Endodermal cell (in vitro differentiated cells): ENCODE results near the gene KCTD20. TPM values are rescaled to one million over a fixed set of nuclear protein-coding genes. Genes with fewer than 3 reads are reported as not detected.

ENCODE experiments used
- DNase-seq: peaks from one replicate; pipeline ENCODE4 v3.0.0-alpha.2; 2017
- H3K27ac ChIP-seq: 2 replicates; pipeline ENCODE4 v1.5.1; 2013; ENCODE audit warnings: mild to moderate bottlenecking, low read depth, low read length, moderate library complexity
- H3K27me3 ChIP-seq: 2 replicates; pipeline ENCODE4 v1.6.1; 2013; ENCODE audit warnings: mild to moderate bottlenecking, low read length, moderate library complexity; ENCODE audit not compliant: insufficient read depth, control insufficient read depth, poor library complexity, severe bottlenecking
- H3K36me3 ChIP-seq: 2 replicates; pipeline ENCODE4 v1.7.0; 2013; ENCODE audit warnings: mild to moderate bottlenecking, low read length, moderate library complexity; ENCODE audit not compliant: control insufficient read depth, insufficient read depth
- H3K4me1 ChIP-seq: one replicate; pipeline ENCODE4 v1.7.0; 2013; ENCODE audit warnings: low read length; ENCODE audit not compliant: control insufficient read depth, insufficient read depth
- H3K4me3 ChIP-seq: 2 replicates; pipeline ENCODE4 v1.5.1; 2013; ENCODE audit warnings: mild to moderate bottlenecking, low read length, moderate library complexity
- H3K9ac ChIP-seq: 2 replicates; pipeline ENCODE4 v1.6.1; 2013; ENCODE audit warnings: mild to moderate bottlenecking, low read length, moderate library complexity; ENCODE audit not compliant: poor library complexity, severe bottlenecking; ENCODE audit errors: extremely low read depth
- H3K9me3 ChIP-seq: 2 replicates; pipeline ENCODE4 v1.6.1; 2013; ENCODE audit warnings: mild to moderate bottlenecking, low read length, moderate library complexity; ENCODE audit not compliant: control insufficient read depth
- H3K27ac Mint-ChIP-seq: 2 replicates; pipeline ENCODE4 v1.8.0; 2020; ENCODE audit warnings: mixed read lengths
- H3K27me3 Mint-ChIP-seq: 2 replicates; pipeline ENCODE4 v1.8.0; 2021; ENCODE audit warnings: mild to moderate bottlenecking, mixed read lengths; ENCODE audit not compliant: insufficient read depth
- H3K36me3 Mint-ChIP-seq: 2 replicates; pipeline ENCODE4 v1.8.0; 2020; ENCODE audit warnings: low read depth, mixed read lengths
- H3K4me1 Mint-ChIP-seq: 2 replicates; pipeline ENCODE4 v1.8.0; 2020; ENCODE audit warnings: mixed read lengths
- H3K4me3 Mint-ChIP-seq: 2 replicates; pipeline ENCODE4 v1.8.0; 2020; ENCODE audit warnings: mild to moderate bottlenecking, moderate library complexity, mixed read lengths
- H3K9me3 Mint-ChIP-seq: 2 replicates; pipeline ENCODE4 v1.8.0; 2020; ENCODE audit warnings: mild to moderate bottlenecking, mixed read lengths
- CTCF ChIP-seq: fragments of 200-600 bp; sonication (generic); conservative IDR thresholded peaks from 2 replicates; pipeline ENCODE4 v1.5.0; 2021; ENCODE audit warnings: antibody characterized with exemption, mild to moderate bottlenecking
- WGBS, 2 experiments: methylation state at CpG; one replicate each; pipeline versions ENCODE4 v1.1.5 to v1.1.7; 2013; ENCODE audit warnings: missing lambda C conversion rate in 2 of 2, mixed read lengths in 1 of 2; ENCODE audit not compliant: insufficient coverage in 1 of 2, insufficient read length in 1 of 2; 5-methylcytosine and 5-hydroxymethylcytosine counted together
- total RNA-seq, 2 donors: library from RNA; stranded (reverse); fragmentation: NEBNext Ultra II Directional in 1 of 2; extraction: Animal tissue kit (Norgen Biotek cat#: 25700) in 1 of 2; gene quantifications; 2 replicates in 1 of 2; 3 replicates in 1 of 2; pipeline ENCODE4 v1.2.1, GENCODE V29; 2021

KCTD20 gene
- total RNA-seq, 2 donors from 2014 or later: 20.5 to 29.0 TPM

GRCh38 chr6:36428911-36429310 is 13.9 kb upstream of the KCTD20 start:
- Histone ChIP-seq H3K27me3 (no peaks in the 10 kb centered on the region), H3K9me3 (no peaks in the 10 kb centered on the region), H3K4me3 (no peak overlapping the region), H3K36me3 (no peaks in the 10 kb centered on the region), H3K4me1 (no peaks in the 10 kb centered on the region), H3K27ac (no peak overlapping the region), H3K9ac (no peak overlapping the region)
- Mint-ChIP-seq H3K27me3 (no peaks in the 10 kb centered on the region), H3K4me1 (no peaks in the 10 kb centered on the region), H3K9me3 (no peaks in the 10 kb centered on the region), H3K27ac (no peak overlapping the region), H3K4me3 (no peak overlapping the region), H3K36me3 (no peaks in the 10 kb centered on the region)
- TF ChIP-seq CTCF: no peak
- WGBS, 2 experiments: 100% methylated on average over 2 to 4 of the region's 4 CpGs
- no peak for DNase-seq

GRCh38 chr6:36430351-36430750 is 12.4 kb upstream of the KCTD20 start:
- H3K27ac Mint-ChIP-seq: no peak overlapping the region
- Histone ChIP-seq H3K27me3 (no peaks in the 10 kb centered on the region), H3K4me1 (no peaks in the 10 kb centered on the region), H3K4me3 (no peak overlapping the region), H3K9me3 (no peaks in the 10 kb centered on the region), H3K9ac (no peak overlapping the region), H3K27ac (no peak overlapping the region), H3K36me3 (no peaks in the 10 kb centered on the region)
- no peaks in the 10 kb centered on the region for H3K27me3 Mint-ChIP-seq
- H3K36me3 Mint-ChIP-seq: no peaks in the 10 kb centered on the region
- 85 to 92% methylated on average over 1 to 2 of the region's 2 CpGs for WGBS, 2 experiments
- no peak for DNase-seq
- no peaks in the 10 kb centered on the region for H3K4me1 Mint-ChIP-seq
- H3K9me3 Mint-ChIP-seq: no peaks in the 10 kb centered on the region
- TF ChIP-seq CTCF: no peak
- H3K4me3 Mint-ChIP-seq: no peak overlapping the region

GRCh38 chr6:36431197-36431596 is 11.6 kb upstream of the KCTD20 start:
- Mint-ChIP-seq H3K36me3 (no peaks in the 10 kb centered on the region), H3K27ac (no peak overlapping the region), H3K27me3 (no peaks in the 10 kb centered on the region), H3K9me3 (no peaks in the 10 kb centered on the region), H3K4me1 (no peaks in the 10 kb centered on the region), H3K4me3 (no peak overlapping the region)
- no peak for DNase-seq
- no peaks in the 10 kb centered on the region for H3K4me1 ChIP-seq
- H3K4me3 ChIP-seq: no peak overlapping the region
- H3K27me3 ChIP-seq: no peaks in the 10 kb centered on the region
- H3K27ac ChIP-seq: no peak overlapping the region
- H3K9ac ChIP-seq: no peak overlapping the region
- no peaks in the 10 kb centered on the region for H3K9me3 ChIP-seq
- no peak for TF ChIP-seq CTCF
- H3K36me3 ChIP-seq: no peaks in the 10 kb centered on the region
- 90 to 100% methylated on average over 4 of the region's 4 CpGs for WGBS, 2 experiments
